ENCODE measurements around the gene ADAMTS9.

The ADAMTS9 gene

DNA sequence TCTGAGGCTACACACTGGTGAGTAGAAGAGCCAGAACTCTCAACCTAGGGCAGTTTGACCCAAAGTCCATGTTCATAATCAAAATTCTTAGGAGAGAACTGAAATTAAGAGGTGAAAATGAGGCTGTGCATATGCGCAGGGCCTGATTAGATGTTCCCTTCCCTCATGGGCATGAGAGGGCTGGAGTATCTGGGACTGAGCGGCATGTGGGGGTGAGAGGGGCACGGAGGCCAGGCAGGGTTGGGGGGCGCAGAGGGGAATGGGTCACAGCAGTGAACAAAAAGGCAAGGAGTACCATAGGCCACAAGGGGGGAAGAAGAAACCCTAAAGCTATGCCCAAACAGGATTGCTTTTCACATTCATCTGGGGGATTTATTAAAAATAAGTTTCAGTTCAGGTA lies 31.3 kb downstream of the ADAMTS9 start:
- Histone ChIP-seq H3K36me3 (replicated peaks) (no peaks in the 10 kb centered on the region), H3K4me3 (ENCODE audit: low read depth, low read length) (no peak overlapping the region), H3K27me3 (replicated peaks) (no peaks in the 10 kb centered on the region), H3K27ac (no peak overlapping the region)
- TF ChIP-seq, protein P1, sequence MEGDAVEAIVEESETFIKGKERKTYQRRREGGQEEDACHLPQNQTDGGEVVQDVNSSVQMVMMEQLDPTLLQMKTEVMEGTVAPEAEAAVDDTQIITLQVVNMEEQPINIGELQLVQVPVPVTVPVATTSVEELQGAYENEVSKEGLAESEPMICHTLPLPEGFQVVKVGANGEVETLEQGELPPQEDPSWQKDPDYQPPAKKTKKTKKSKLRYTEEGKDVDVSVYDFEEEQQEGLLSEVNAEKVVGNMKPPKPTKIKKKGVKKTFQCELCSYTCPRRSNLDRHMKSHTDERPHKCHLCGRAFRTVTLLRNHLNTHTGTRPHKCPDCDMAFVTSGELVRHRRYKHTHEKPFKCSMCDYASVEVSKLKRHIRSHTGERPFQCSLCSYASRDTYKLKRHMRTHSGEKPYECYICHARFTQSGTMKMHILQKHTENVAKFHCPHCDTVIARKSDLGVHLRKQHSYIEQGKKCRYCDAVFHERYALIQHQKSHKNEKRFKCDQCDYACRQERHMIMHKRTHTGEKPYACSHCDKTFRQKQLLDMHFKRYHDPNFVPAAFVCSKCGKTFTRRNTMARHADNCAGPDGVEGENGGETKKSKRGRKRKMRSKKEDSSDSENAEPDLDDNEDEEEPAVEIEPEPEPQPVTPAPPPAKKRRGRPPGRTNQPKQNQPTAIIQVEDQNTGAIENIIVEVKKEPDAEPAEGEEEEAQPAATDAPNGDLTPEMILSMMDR (IDR thresholded peaks at IDR 0.05; ENCODE audit: low read depth, low read length, missing control alignments), result no peak
- in situ Hi-C loops (cut with HindIII; ENCODE audit: low pct_ligation_motif_present, low sequenced_read_pairs), result no loop called here
- no peak for DNase-seq

- Histone ChIP-seq H3K36me3 (replicated peaks) (no peaks in the 10 kb centered on the region), H3K27me3 (replicated peaks) (no peaks in the 10 kb centered on the region), H3K4me3 (ENCODE audit: low read depth, low read length) (no peak overlapping the region), H3K27ac (no peak overlapping the region)
- in situ Hi-C loops (cut with HindIII; ENCODE audit: low pct_ligation_motif_present, low sequenced_read_pairs), result no loop called here
- TF ChIP-seq, protein P1 (IDR thresholded peaks at IDR 0.05; ENCODE audit: low read depth, low read length, missing control alignments), result no peak
- DNase-seq, result no peak
These were observed 32.6 kb downstream of the ADAMTS9 start for GRCh38 chr3:64655160-64655559.

DNA sequence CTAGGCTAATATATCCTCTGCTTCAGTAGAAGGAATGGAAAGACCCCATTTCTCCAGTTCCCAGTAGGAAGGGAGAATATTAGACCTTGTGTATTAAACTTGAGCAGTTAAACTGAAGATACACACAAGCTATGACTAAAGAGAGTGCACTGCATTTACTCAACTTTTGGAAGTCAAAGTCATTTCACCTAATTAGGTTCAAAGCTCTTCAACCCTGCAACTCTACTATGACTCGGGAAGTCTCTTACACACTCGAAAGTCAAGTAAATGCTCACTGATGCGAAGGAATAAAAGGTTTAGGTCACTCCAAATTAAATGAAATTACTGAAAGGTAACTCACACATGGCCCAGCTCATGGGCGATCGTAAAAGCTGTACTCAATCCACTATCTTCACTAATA lies 33.8 kb downstream of the ADAMTS9 start:
- no peaks in the 10 kb centered on the region for H3K36me3 ChIP-seq (replicated peaks)
- TF ChIP-seq, protein P1 (IDR thresholded peaks at IDR 0.05; ENCODE audit: low read depth, low read length, missing control alignments), result no peak
- no peaks in the 10 kb centered on the region for H3K27me3 ChIP-seq (replicated peaks)
- H3K4me3 ChIP-seq (ENCODE audit: low read depth, low read length), result no peak overlapping the region
- H3K27ac ChIP-seq, result no peak overlapping the region
- in situ Hi-C loops (cut with HindIII; ENCODE audit: low pct_ligation_motif_present, low sequenced_read_pairs), result no loop called here
- no peak for DNase-seq

GRCh38 chr3:64653101-64653500 lies 34.7 kb downstream of the ADAMTS9 start:
- Histone ChIP-seq H3K27me3 (replicated peaks) (no peaks in the 10 kb centered on the region), H3K36me3 (replicated peaks) (no peaks in the 10 kb centered on the region), H3K27ac (no peak overlapping the region), H3K4me3 (ENCODE audit: low read depth, low read length) (no peak overlapping the region)
- DNase-seq, result no peak
- TF ChIP-seq, protein P1 (IDR thresholded peaks at IDR 0.05; ENCODE audit: low read depth, low read length, missing control alignments), result no peak
- in situ Hi-C loops (cut with HindIII; ENCODE audit: low pct_ligation_motif_present, low sequenced_read_pairs), result no loop called here

DNA sequence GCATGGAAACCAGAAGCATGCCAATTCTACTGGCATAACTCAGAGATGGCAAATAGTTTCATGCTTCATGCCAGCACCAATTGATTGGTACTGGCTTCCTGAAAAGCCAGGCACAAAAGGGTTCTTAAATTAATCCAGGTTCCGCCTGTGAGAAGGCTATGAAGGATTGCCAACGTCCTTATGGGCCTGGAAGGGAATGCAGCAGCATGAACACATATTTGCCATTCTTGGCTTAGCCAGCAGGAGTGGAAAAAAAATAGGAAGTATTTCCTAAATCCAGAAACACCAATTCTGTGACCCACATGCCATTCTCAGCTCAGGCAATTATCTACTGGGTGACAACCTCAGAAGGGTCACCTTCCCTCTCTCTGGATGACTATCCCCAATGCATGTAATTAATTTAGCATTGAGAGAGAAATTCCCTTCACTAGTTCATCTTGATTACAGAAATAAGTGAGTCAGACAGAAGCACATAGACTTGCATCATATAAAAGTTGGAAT lies 36.0 kb downstream of the ADAMTS9 start:
- in situ Hi-C loops (cut with HindIII; ENCODE audit: low pct_ligation_motif_present, low sequenced_read_pairs), result no loop called here
- DNase-seq, result no peak
- H3K27me3 ChIP-seq (replicated peaks), result no peaks in the 10 kb centered on the region
- TF ChIP-seq, protein P1 (IDR thresholded peaks at IDR 0.05; ENCODE audit: low read depth, low read length, missing control alignments), result peak; percentile 1
- H3K4me3 ChIP-seq (ENCODE audit: low read depth, low read length), result no peak overlapping the region
- no peaks in the 10 kb centered on the region for H3K36me3 ChIP-seq (replicated peaks)
- H3K27ac ChIP-seq, result no peak overlapping the region

- DNase-seq, result no peak
- Histone ChIP-seq H3K36me3 (replicated peaks) (no peaks in the 10 kb centered on the region), H3K27me3 (replicated peaks) (no peaks in the 10 kb centered on the region), H3K27ac (no peak overlapping the region), H3K4me3 (ENCODE audit: low read depth, low read length) (no peak overlapping the region)
- in situ Hi-C loops (cut with HindIII; ENCODE audit: low pct_ligation_motif_present, low sequenced_read_pairs), result no loop called here
- TF ChIP-seq, protein P1 (IDR thresholded peaks at IDR 0.05; ENCODE audit: low read depth, low read length, missing control alignments), result no peak
These were observed 36.5 kb downstream of the ADAMTS9 start for GRCh38 chr3:64651303-64651702.

All from brain microvascular endothelial cell (primary cell).